Prostate gland (tissue), 2 donors: ENCODE measurements around the gene BPIFB3. TPM values are rescaled to one million over a fixed set of nuclear protein-coding genes. Genes with fewer than 3 reads are reported as not detected.

Source experiments
- DNase-seq: peaks from one replicate; pipeline ENCODE4 v3.0.0-alpha.2; 2019; ENCODE audit warnings: low spot score
- H3K27ac ChIP-seq, 2 donors: fragments of 200-600 bp; sonication (generic); 2 replicates each; pipeline ENCODE4 v1.5.1; 2017 to 2019
- H3K27me3 ChIP-seq: fragments of 200-600 bp; sonication (generic); replicated peaks from 2 replicates; pipeline ENCODE4 v1.5.1; 2019; ENCODE audit not compliant: insufficient read depth
- H3K36me3 ChIP-seq, 2 donors: fragments of 200-600 bp; sonication (generic); 1 replicate in 1 of 2; 2 replicates in 1 of 2; pipeline versions ENCODE4 v1.5.1 to v1.8.1; 2017 to 2019
- H3K4me1 ChIP-seq: fragments of 200-600 bp; sonication (generic); replicated peaks from 2 replicates; pipeline ENCODE4 v1.5.1; 2019
- H3K4me3 ChIP-seq, 2 donors: fragments of 200-600 bp; sonication (generic); 2 replicates each; pipeline ENCODE4 v1.5.1; 2017 to 2019
- H3K9me3 ChIP-seq: fragments of 200-600 bp; sonication (generic); 2 replicates; pipeline ENCODE4 v1.5.1; 2017
- CTCF ChIP-seq, 4 experiments: fragments of 200-600 bp in 2 of 4; fragments of 450-650 bp in 2 of 4; sonication (generic) in 2 of 4; IDR thresholded peaks; 1 replicate in 3 of 4; 2 replicates in 1 of 4; pipeline ENCODE4 v1.5.1; 2016 to 2019; ENCODE audit warnings: antibody characterized with exemption in 4 of 4, mild to moderate bottlenecking in 2 of 4, moderate library complexity in 2 of 4
- POLR2A ChIP-seq: fragments of 450-650 bp; IDR thresholded peaks from one replicate; pipeline ENCODE4 v1.6.1; 2016; ENCODE audit warnings: antibody characterized with exemption, mild to moderate bottlenecking
- POLR2AphosphoS5 ChIP-seq: sonication (generic); formaldehyde crosslinking; IDR thresholded peaks from one replicate; pipeline ENCODE4 v1.6.1; 2017; ENCODE audit warnings: antibody characterized with exemption
- WGBS: methylation state at CpG from one replicate; pipeline ENCODE4 v1.1.5; 2018; 5-methylcytosine and 5-hydroxymethylcytosine counted together
- intact Hi-C: fragments of 100-400 bp; cut with DNase I; formaldehyde crosslinking; loops from one replicate; pipeline ENCODE4 v1.14.2; 2022
- total RNA-seq, 2 donors: library from RNA; depleted of rRNA; stranded (reverse); fragments of >200 nt; gene quantifications; one replicate each; pipeline ENCODE4 v1.1.0, GENCODE V29; 2016

Gene BPIFB3
- total RNA-seq, 2 donors from 2014 or later: not detected

GRCh38 chr20:33024609-33025317, 28.9 kb upstream of the BPIFB3 start:
- 69% methylated on average over 5 of the region's 5 CpGs for WGBS
- DNase-seq: no peak
- Histone ChIP-seq H3K4me3 (no peak overlapping the region), H3K36me3 (no peaks in the 10 kb centered on the region), H3K9me3 (no peaks in the 10 kb centered on the region), H3K27me3 (no peaks in the 10 kb centered on the region), H3K4me1 (no peaks in the 10 kb centered on the region), H3K27ac (no peak overlapping the region)
- TF ChIP-seq CTCF (IDR thresholded peaks at IDR 0.05): no peak
- TF ChIP-seq POLR2A: no peak
- TF ChIP-seq POLR2AphosphoS5: no peak
- intact Hi-C loops: no loop called here

GRCh38 chr20:33025318-33025876, 28.3 kb upstream of the BPIFB3 start:
- Histone ChIP-seq H3K4me3 (no peak overlapping the region), H3K27me3 (no peaks in the 10 kb centered on the region), H3K9me3 (no peaks in the 10 kb centered on the region), H3K4me1 (no peaks in the 10 kb centered on the region), H3K36me3 (no peaks in the 10 kb centered on the region), H3K27ac (no peak overlapping the region)
- WGBS: 88% methylated on average over 9 of the region's 9 CpGs
- DNase-seq: no peak
- TF ChIP-seq CTCF (IDR thresholded peaks at IDR 0.05): no peak
- no peak for TF ChIP-seq POLR2A
- no peak for TF ChIP-seq POLR2AphosphoS5
- intact Hi-C loops: no loop called here

DNA sequence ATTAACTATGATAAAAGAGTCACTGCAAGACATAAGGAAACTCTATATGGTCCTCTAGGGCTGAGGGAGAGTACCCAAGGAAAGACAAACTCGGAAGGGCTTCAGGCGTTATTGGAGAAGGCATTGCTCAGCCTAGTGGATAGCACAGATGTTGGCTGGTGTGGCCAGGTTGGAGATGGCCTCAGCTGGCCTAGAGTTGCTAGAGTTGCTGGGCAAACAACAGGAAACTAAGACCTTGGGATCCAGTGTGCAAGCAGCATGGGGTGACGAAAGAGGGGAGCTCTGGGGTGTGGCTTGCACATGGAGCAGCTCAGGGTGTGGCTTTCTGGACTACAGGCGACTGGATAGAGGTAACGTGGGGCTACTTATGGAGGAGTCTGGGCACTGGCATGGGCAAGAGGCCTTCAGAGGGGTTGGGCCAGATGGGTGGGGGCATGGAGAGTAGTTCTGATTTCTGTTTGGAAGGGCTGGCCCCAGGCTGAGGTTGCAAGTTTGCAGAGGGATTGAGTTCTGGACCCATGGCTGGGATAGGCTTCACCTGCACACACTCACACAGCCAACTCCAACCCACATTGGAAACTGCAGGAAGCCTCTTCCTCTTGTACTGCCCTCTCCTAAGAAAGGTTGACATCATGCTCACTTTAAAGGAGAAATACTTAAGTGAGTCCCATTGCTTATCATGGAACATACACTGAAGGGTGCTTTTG, 27.5 kb upstream of the BPIFB3 start:
- Histone ChIP-seq H3K4me3 (no peak overlapping the region), H3K4me1 (no peaks in the 10 kb centered on the region), H3K36me3 (no peaks in the 10 kb centered on the region), H3K9me3 (no peaks in the 10 kb centered on the region), H3K27ac (no peak overlapping the region), H3K27me3 (no peaks in the 10 kb centered on the region)
- TF ChIP-seq CTCF (IDR thresholded peaks at IDR 0.05): no peak
- TF ChIP-seq POLR2A: no peak
- no peak for TF ChIP-seq POLR2AphosphoS5
- intact Hi-C loops: no loop called here
- no peak for DNase-seq
- 61% methylated on average over 5 of the region's 5 CpGs for WGBS

DNA sequence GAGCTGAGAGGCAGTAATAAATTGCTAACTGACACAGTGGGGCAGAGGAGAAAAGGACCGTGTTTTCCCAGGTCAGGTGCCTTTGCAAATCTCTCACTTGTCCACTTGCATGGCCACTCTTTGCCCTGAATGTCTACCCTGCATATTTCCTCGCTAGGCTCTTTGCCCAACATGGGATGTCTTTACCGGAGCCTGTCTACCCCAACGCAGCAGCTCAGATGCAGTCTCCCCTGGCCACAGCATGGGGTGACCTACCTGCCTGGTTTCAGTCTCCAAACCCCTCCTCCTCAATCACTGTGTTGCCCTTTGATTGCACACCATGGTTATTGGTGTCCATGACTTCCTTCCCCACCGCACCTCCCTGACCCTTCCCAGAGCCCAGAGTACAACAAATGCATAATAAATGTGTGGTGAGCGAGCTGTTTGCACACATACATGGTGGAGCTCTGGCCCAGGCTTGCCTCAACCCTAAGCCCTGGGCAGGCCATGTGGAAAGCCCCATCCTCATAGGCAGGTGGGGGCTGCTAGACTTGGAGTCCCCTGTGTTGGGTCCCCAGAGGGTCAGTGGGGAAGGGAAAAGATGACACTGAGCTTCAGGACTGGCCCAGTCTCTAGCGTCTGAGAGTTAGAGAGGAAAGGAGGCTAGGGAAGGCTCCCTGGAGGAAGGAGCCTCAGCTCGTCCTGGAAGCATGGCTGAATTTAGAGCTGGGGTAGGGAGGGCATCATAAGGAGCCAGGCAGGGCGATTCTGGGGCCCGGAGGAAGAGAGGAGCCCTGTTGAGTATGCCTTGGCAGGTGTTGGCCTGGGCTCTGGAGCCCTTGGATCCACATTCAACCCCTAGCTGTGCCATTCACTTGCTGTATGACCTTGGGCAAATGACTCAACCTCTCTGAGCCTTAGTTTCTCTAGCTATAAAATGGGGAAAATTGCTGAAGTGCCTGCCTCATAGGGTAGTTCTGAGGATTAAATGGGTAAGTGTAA, 26.6 kb upstream of the BPIFB3 start:
- 73% methylated on average over 10 of the region's 10 CpGs for WGBS
- no peak for TF ChIP-seq CTCF (IDR thresholded peaks at IDR 0.05)
- no peak for TF ChIP-seq POLR2A
- TF ChIP-seq POLR2AphosphoS5: no peak

More for the DNA sequence above, 26.6 kb upstream of the BPIFB3 start:
- DNase-seq: no peak
- Histone ChIP-seq H3K9me3 (no peaks in the 10 kb centered on the region), H3K27me3 (no peaks in the 10 kb centered on the region), H3K4me3 (no peak overlapping the region), H3K4me1 (no peaks in the 10 kb centered on the region), H3K36me3 (no peaks in the 10 kb centered on the region), H3K27ac (no peak overlapping the region)
- intact Hi-C loops: no loop called here
